Islet precursor cell (in vitro differentiated cells): ENCODE results near the gene TENM4.
A peak's percentile ranks its signal among the peaks of the same experiment; 100 is the strongest.

ENCODE experiments used
- DNase-seq: peaks from one replicate; pipeline ENCODE4 v3.0.0-alpha.2; 2018

The TENM4 gene

GRCh38 chr11:79440571-79441460, at the start of gene TENM4:
TSS of gene TENM4 (minus strand) at chr11:79441030. CDS start at chr11:79069944, 371,086 bp downstream.
- DNase-seq = peak; percentile 84

GRCh38 chr11:79488286-79488685, 47.5 kb upstream of the TENM4 start:
- no peak for DNase-seq

- DNase-seq = no peak
These were observed 46.6 kb upstream of the TENM4 start for GRCh38 chr11:79487412-79487811.

GRCh38 chr11:79486242-79486984, 45.6 kb upstream of the TENM4 start:
- DNase-seq = peak; percentile 63

- DNase-seq = peak; percentile 65
These were observed 44.9 kb upstream of the TENM4 start for GRCh38 chr11:79485694-79486093.

GRCh38 chr11:79484872-79485271, 44.0 kb upstream of the TENM4 start:
- no peak for DNase-seq

- DNase-seq = no peak
These were observed 42.0 kb upstream of the TENM4 start for GRCh38 chr11:79482800-79483199.

GRCh38 chr11:79481795-79482194, 41.0 kb upstream of the TENM4 start:
- DNase-seq = no peak

GRCh38 chr11:79480864-79481263, 40.0 kb upstream of the TENM4 start:
- no peak for DNase-seq

- DNase-seq = no peak
These were observed 32.1 kb upstream of the TENM4 start for GRCh38 chr11:79472819-79473529.

- DNase-seq = peak; percentile 80
These were observed 30.4 kb upstream of the TENM4 start for GRCh38 chr11:79471071-79471844.

- DNase-seq = no peak
These were observed 29.3 kb upstream of the TENM4 start for GRCh38 chr11:79470161-79470560.

- DNase-seq = no peak
These were observed 26.9 kb upstream of the TENM4 start for GRCh38 chr11:79467761-79468160.

GRCh38 chr11:79466411-79466810, 25.6 kb upstream of the TENM4 start:
- no peak for DNase-seq

GRCh38 chr11:79465160-79465559, 24.3 kb upstream of the TENM4 start:
- DNase-seq = no peak

GRCh38 chr11:79461666-79462645, 21.1 kb upstream of the TENM4 start:
- no peak for DNase-seq

- peak; percentile 70 for DNase-seq
These were observed 20.3 kb upstream of the TENM4 start for GRCh38 chr11:79461144-79461543.

GRCh38 chr11:79458709-79459108, 17.9 kb upstream of the TENM4 start:
- DNase-seq = no peak

GRCh38 chr11:79456501-79456900, 15.7 kb upstream of the TENM4 start:
- peak; percentile 66 for DNase-seq

GRCh38 chr11:79453617-79454016, 12.8 kb upstream of the TENM4 start:
- no peak for DNase-seq

GRCh38 chr11:79449040-79449439, 8.2 kb upstream of the TENM4 start:
- DNase-seq = no peak
